ENCODE measurements around the gene ABCC1. TPM values are rescaled to one million over a fixed set of nuclear protein-coding genes. Genes with fewer than 3 reads are reported as not detected.

Gene ABCC1
- total RNA-seq, 2 donors from 2014 or later = 15.2 to 27.5 TPM

GRCh38 chr16:16111639-16112038 lies 162.2 kb downstream of the ABCC1 start:
- H3K27ac ChIP-seq = no peak overlapping the region
- no peak for TF ChIP-seq CTCF (IDR thresholded peaks at IDR 0.05)
- H3K27me3 ChIP-seq = no peaks in the 10 kb centered on the region
- no peak for DNase-seq (ENCODE audit: low spot score)
- H3K4me3 ChIP-seq = no peak overlapping the region
- no peaks in the 10 kb centered on the region for H3K9me3 ChIP-seq
- H3K4me1 ChIP-seq = no peaks in the 10 kb centered on the region
- H3K36me3 ChIP-seq = peaks cover 56% of the 10 kb centered on the region

- Histone ChIP-seq H3K27ac (no peak overlapping the region), H3K9me3 (no peaks in the 10 kb centered on the region), H3K36me3 (peaks cover 64% of the 10 kb centered on the region), H3K27me3 (no peaks in the 10 kb centered on the region), H3K4me3 (no peak overlapping the region), H3K4me1 (no peaks in the 10 kb centered on the region)
- DNase-seq (ENCODE audit: low spot score) = no peak
- TF ChIP-seq CTCF (IDR thresholded peaks at IDR 0.05) = no peak
Measured at GRCh38 chr16:16112450-16113053, 163.1 kb downstream of the ABCC1 start.

- no peaks in the 10 kb centered on the region for H3K4me1 ChIP-seq
- H3K27ac ChIP-seq = no peak overlapping the region
- no peak overlapping the region for H3K4me3 ChIP-seq
- peaks cover 69% of the 10 kb centered on the region for H3K36me3 ChIP-seq
- no peaks in the 10 kb centered on the region for H3K9me3 ChIP-seq
- no peak for DNase-seq (ENCODE audit: low spot score)
- no peaks in the 10 kb centered on the region for H3K27me3 ChIP-seq
- no peak for TF ChIP-seq CTCF (IDR thresholded peaks at IDR 0.05)
Measured at GRCh38 chr16:16113076-16113475, 163.7 kb downstream of the ABCC1 start.

GRCh38 chr16:16116841-16117240 lies 167.4 kb downstream of the ABCC1 start:
- no peak overlapping the region for H3K27ac ChIP-seq
- no peak overlapping the region for H3K4me3 ChIP-seq
- H3K27me3 ChIP-seq = no peaks in the 10 kb centered on the region
- no peak for DNase-seq (ENCODE audit: low spot score)
- peaks cover 0 to 6% of the 10 kb centered on the region in 2 donors for H3K9me3 ChIP-seq
- H3K36me3 ChIP-seq = peaks cover 56% of the 10 kb centered on the region
- no peak for TF ChIP-seq CTCF (IDR thresholded peaks at IDR 0.05)
- H3K4me1 ChIP-seq = peaks cover 0 to 12% of the 10 kb centered on the region in 2 donors

- no peak for TF ChIP-seq CTCF (IDR thresholded peaks at IDR 0.05)
- peaks cover 0 to 12% of the 10 kb centered on the region in 2 donors for H3K4me1 ChIP-seq
- H3K27me3 ChIP-seq = no peaks in the 10 kb centered on the region
- no peak for DNase-seq (ENCODE audit: low spot score)
- H3K9me3 ChIP-seq = peaks cover 0 to 6% of the 10 kb centered on the region in 2 donors
- no peak overlapping the region for H3K4me3 ChIP-seq
- peaks cover 53% of the 10 kb centered on the region for H3K36me3 ChIP-seq
- H3K27ac ChIP-seq = no peak overlapping the region
Measured at GRCh38 chr16:16118337-16118736, 168.9 kb downstream of the ABCC1 start.

GRCh38 chr16:16120044-16120381 lies 170.6 kb downstream of the ABCC1 start:
- TF ChIP-seq CTCF (IDR thresholded peaks at IDR 0.05) = no peak
- H3K36me3 ChIP-seq = peaks cover 57% of the 10 kb centered on the region

More at GRCh38 chr16:16120044-16120381, 170.6 kb downstream of the ABCC1 start:
- no peak overlapping the region for H3K4me3 ChIP-seq
- no peaks in the 10 kb centered on the region for H3K27me3 ChIP-seq
- H3K9me3 ChIP-seq = peaks cover 0 to 13% of the 10 kb centered on the region in 2 donors
- no peak for DNase-seq (ENCODE audit: low spot score)
- H3K27ac ChIP-seq = no peak overlapping the region
- peaks cover 0 to 12% of the 10 kb centered on the region in 2 donors for H3K4me1 ChIP-seq
